ENCODE results near the gene PKIG.

Gene PKIG

GRCh38 chr20:44643154-44643519, 60.8 kb downstream of the PKIG start:
- Histone ChIP-seq H3K9ac (ENCODE audit: low read depth, low read length) (no peak overlapping the region), H3K4me3 (ENCODE audit: low read length) (no peak overlapping the region)

GRCh38 chr20:44643596-44644229, 61.3 kb downstream of the PKIG start:
- WGBS, result 54% methylated on average over 16 of the region's 16 CpGs
- peak overlapping the region; percentile 7; the same call in 1 of the 2 replicates for H3K9ac ChIP-seq (ENCODE audit: low read depth, low read length)

More at GRCh38 chr20:44643154-44643519, 60.8 kb downstream of the PKIG start:
- Histone ChIP-seq H3K9me3 (ENCODE audit: insufficient read depth, low read depth, low read length) (no peaks in the 10 kb centered on the region), H3K27ac (ENCODE audit: low read depth, low read length) (peak overlapping the region; percentile 77; the same call in 1 of the 2 replicates), H3K27me3 (ENCODE audit: insufficient read depth, low read length) (no peaks in the 10 kb centered on the region), H3K4me1 (ENCODE audit: insufficient read depth, low read length) (peaks cover 41% of the 10 kb centered on the region), H3K36me3 (ENCODE audit: insufficient read depth, low read length) (no peaks in the 10 kb centered on the region)
- WGBS, result 100% methylated on average over 1 of the region's 1 CpG

GRCh38 chr20:44644230-44644617, 61.8 kb downstream of the PKIG start:
- no peaks in the 10 kb centered on the region for H3K36me3 ChIP-seq (ENCODE audit: insufficient read depth, low read length)
- 86% methylated on average over 8 of the region's 8 CpGs for WGBS
- H3K4me3 ChIP-seq (ENCODE audit: low read length), result no peak overlapping the region
- peak overlapping the region; percentile 7; the same call in 1 of the 2 replicates for H3K9ac ChIP-seq (ENCODE audit: low read depth, low read length)
- peak overlapping the region; percentile 69 for H3K27ac ChIP-seq (ENCODE audit: low read depth, low read length)
- H3K9me3 ChIP-seq (ENCODE audit: insufficient read depth, low read depth, low read length), result no peaks in the 10 kb centered on the region
- H3K4me1 ChIP-seq (ENCODE audit: insufficient read depth, low read length), result peaks cover 49% of the 10 kb centered on the region
- no peaks in the 10 kb centered on the region for H3K27me3 ChIP-seq (ENCODE audit: insufficient read depth, low read length)

More at GRCh38 chr20:44643596-44644229, 61.3 kb downstream of the PKIG start:
- H3K4me3 ChIP-seq (ENCODE audit: low read length), result no peak overlapping the region
- H3K36me3 ChIP-seq (ENCODE audit: insufficient read depth, low read length), result no peaks in the 10 kb centered on the region
- no peaks in the 10 kb centered on the region for H3K9me3 ChIP-seq (ENCODE audit: insufficient read depth, low read depth, low read length)
- peaks cover 47% of the 10 kb centered on the region for H3K4me1 ChIP-seq (ENCODE audit: insufficient read depth, low read length)
- peak overlapping the region; percentile 69 for H3K27ac ChIP-seq (ENCODE audit: low read depth, low read length)
- no peaks in the 10 kb centered on the region for H3K27me3 ChIP-seq (ENCODE audit: insufficient read depth, low read length)

- peaks cover 49% of the 10 kb centered on the region for H3K4me1 ChIP-seq (ENCODE audit: insufficient read depth, low read length)
- H3K9ac ChIP-seq (ENCODE audit: low read depth, low read length), result no peak overlapping the region
- no peaks in the 10 kb centered on the region for H3K9me3 ChIP-seq (ENCODE audit: insufficient read depth, low read depth, low read length)
- peak overlapping the region; percentile 32; the same call in 1 of the 2 replicates for H3K27ac ChIP-seq (ENCODE audit: low read depth, low read length)
- WGBS, result 89% methylated on average over 7 of the region's 7 CpGs
- no peak overlapping the region for H3K4me3 ChIP-seq (ENCODE audit: low read length)
- H3K27me3 ChIP-seq (ENCODE audit: insufficient read depth, low read length), result no peaks in the 10 kb centered on the region
- no peaks in the 10 kb centered on the region for H3K36me3 ChIP-seq (ENCODE audit: insufficient read depth, low read length)
Measured at GRCh38 chr20:44644667-44645131, 62.3 kb downstream of the PKIG start.

GRCh38 chr20:44646023-44646640, 63.8 kb downstream of the PKIG start:
- 70% methylated on average over 4 of the region's 4 CpGs for WGBS
- peak overlapping the region; percentile 33; the same call in 1 of the 2 replicates for H3K9ac ChIP-seq (ENCODE audit: low read depth, low read length)
- peaks cover 8% of the 10 kb centered on the region for H3K27me3 ChIP-seq (ENCODE audit: insufficient read depth, low read length)
- peak overlapping the region; percentile 80 for H3K27ac ChIP-seq (ENCODE audit: low read depth, low read length)
- no peaks in the 10 kb centered on the region for H3K9me3 ChIP-seq (ENCODE audit: insufficient read depth, low read depth, low read length)
- peaks cover 53% of the 10 kb centered on the region for H3K4me1 ChIP-seq (ENCODE audit: insufficient read depth, low read length)
- no peaks in the 10 kb centered on the region for H3K36me3 ChIP-seq (ENCODE audit: insufficient read depth, low read length)
- no peak overlapping the region for H3K4me3 ChIP-seq (ENCODE audit: low read length)

GRCh38 chr20:44646641-44647274, 64.4 kb downstream of the PKIG start:
- H3K36me3 ChIP-seq (ENCODE audit: insufficient read depth, low read length), result no peaks in the 10 kb centered on the region
- 0 out of 2 replicates have a peak overlapping the region, but pooled peaks have one; percentile 33 for H3K9ac ChIP-seq (ENCODE audit: low read depth, low read length)
- peaks cover 53% of the 10 kb centered on the region for H3K4me1 ChIP-seq (ENCODE audit: insufficient read depth, low read length)
- 89% methylated on average over 10 of the region's 10 CpGs for WGBS
- peak overlapping the region; percentile 80; the same call in 1 of the 2 replicates for H3K27ac ChIP-seq (ENCODE audit: low read depth, low read length)
- no peak overlapping the region for H3K4me3 ChIP-seq (ENCODE audit: low read length)
- no peaks in the 10 kb centered on the region for H3K9me3 ChIP-seq (ENCODE audit: insufficient read depth, low read depth, low read length)
- H3K27me3 ChIP-seq (ENCODE audit: insufficient read depth, low read length), result peaks cover 10% of the 10 kb centered on the region

- Histone ChIP-seq H3K9ac (ENCODE audit: low read depth, low read length) (no peak overlapping the region), H3K27ac (ENCODE audit: low read depth, low read length) (no peak overlapping the region), H3K4me3 (ENCODE audit: low read length) (no peak overlapping the region), H3K9me3 (ENCODE audit: insufficient read depth, low read depth, low read length) (no peaks in the 10 kb centered on the region), H3K36me3 (ENCODE audit: insufficient read depth, low read length) (no peaks in the 10 kb centered on the region), H3K4me1 (ENCODE audit: insufficient read depth, low read length) (peaks cover 41% of the 10 kb centered on the region), H3K27me3 (ENCODE audit: insufficient read depth, low read length) (peaks cover 23% of the 10 kb centered on the region)
- 83% methylated on average over 5 of the region's 5 CpGs for WGBS
Measured at GRCh38 chr20:44648068-44648467, 65.7 kb downstream of the PKIG start.

GRCh38 chr20:44648579-44648978, 66.2 kb downstream of the PKIG start:
- no peak overlapping the region for H3K9ac ChIP-seq (ENCODE audit: low read depth, low read length)

GRCh38 chr20:44649126-44649525, 66.7 kb downstream of the PKIG start:
- H3K9ac ChIP-seq (ENCODE audit: low read depth, low read length), result no peak overlapping the region
- WGBS, result 85% methylated on average over 3 of the region's 3 CpGs

More at GRCh38 chr20:44648579-44648978, 66.2 kb downstream of the PKIG start:
- no peaks in the 10 kb centered on the region for H3K36me3 ChIP-seq (ENCODE audit: insufficient read depth, low read length)
- WGBS, result 60% methylated on average over 7 of the region's 7 CpGs
- no peak overlapping the region for H3K4me3 ChIP-seq (ENCODE audit: low read length)
- peaks cover 28% of the 10 kb centered on the region for H3K27me3 ChIP-seq (ENCODE audit: insufficient read depth, low read length)
- no peak overlapping the region for H3K27ac ChIP-seq (ENCODE audit: low read depth, low read length)
- H3K4me1 ChIP-seq (ENCODE audit: insufficient read depth, low read length), result peaks cover 36% of the 10 kb centered on the region
- no peaks in the 10 kb centered on the region for H3K9me3 ChIP-seq (ENCODE audit: insufficient read depth, low read depth, low read length)

GRCh38 chr20:44649976-44650375, 67.6 kb downstream of the PKIG start:
- Histone ChIP-seq H3K27ac (ENCODE audit: low read depth, low read length) (no peak overlapping the region), H3K9me3 (ENCODE audit: insufficient read depth, low read depth, low read length) (peaks cover 7% of the 10 kb centered on the region; the same call in 1 of the 2 replicates)

More at GRCh38 chr20:44649126-44649525, 66.7 kb downstream of the PKIG start:
- Histone ChIP-seq H3K4me1 (ENCODE audit: insufficient read depth, low read length) (peaks cover 31% of the 10 kb centered on the region), H3K4me3 (ENCODE audit: low read length) (no peak overlapping the region), H3K27ac (ENCODE audit: low read depth, low read length) (no peak overlapping the region), H3K27me3 (ENCODE audit: insufficient read depth, low read length) (peaks cover 30% of the 10 kb centered on the region), H3K36me3 (ENCODE audit: insufficient read depth, low read length) (no peaks in the 10 kb centered on the region), H3K9me3 (ENCODE audit: insufficient read depth, low read depth, low read length) (no peaks in the 10 kb centered on the region)

More at GRCh38 chr20:44649976-44650375, 67.6 kb downstream of the PKIG start:
- 91% methylated on average over 6 of the region's 6 CpGs for WGBS
- H3K9ac ChIP-seq (ENCODE audit: low read depth, low read length), result no peak overlapping the region
- H3K4me1 ChIP-seq (ENCODE audit: insufficient read depth, low read length), result peaks cover 24% of the 10 kb centered on the region
- peaks cover 30% of the 10 kb centered on the region for H3K27me3 ChIP-seq (ENCODE audit: insufficient read depth, low read length)
- no peak overlapping the region for H3K4me3 ChIP-seq (ENCODE audit: low read length)
- no peaks in the 10 kb centered on the region for H3K36me3 ChIP-seq (ENCODE audit: insufficient read depth, low read length)

Data from HUES64 (cell line).